ENCODE data around the gene PLCL1. TPM values are rescaled to one million over a fixed set of nuclear protein-coding genes. Genes with fewer than 3 reads are reported as not detected.

The PLCL1 gene
- total RNA-seq, 1 donor from 2014 or later = 12.5 TPM

Other genes with a start within 250 kb of the PLCL1 start
- gene RFTN2, start 129.0 kb upstream of the PLCL1 start, total RNA-seq = 14.1 TPM
- gene MARS2, start 99.2 kb upstream of the PLCL1 start, total RNA-seq = 4.2 TPM
- 2.6 TPM for gene BOLL, start 19.3 kb upstream of the PLCL1 start, total RNA-seq